K562 (cell line): Measurements from ENCODE around the gene FHIT.

Experiments
- CTCF ChIP-seq, 3 experiments: IDR thresholded peaks in 2 of 3; conservative IDR thresholded peaks in 1 of 3; 2 replicates each; pipeline ENCODE4 v1.5.1; 2011 to 2012; ENCODE audit warnings: low read length in 3 of 3, mild to moderate bottlenecking in 3 of 3, control low read depth in 2 of 3, improper control_type of control experiment in 1 of 3, inconsistent platforms in 1 of 3, low read depth in 1 of 3, mixed read lengths in 1 of 3, moderate library complexity in 1 of 3; ENCODE audit not compliant: insufficient read depth in 2 of 3
- NFXL1 ChIP-seq: fragments of 450-650 bp; formaldehyde crosslinking; IDR thresholded peaks from 2 replicates; pipeline ENCODE4 v1.4.0; 2021; ENCODE audit warnings: mild to moderate bottlenecking
- RAD21 ChIP-seq, 2 experiments: fragments of 250-450 bp in 1 of 2; fragments of 450-650 bp in 1 of 2; sonication (Bioruptor Pico) in 1 of 2; formaldehyde crosslinking in 1 of 2; IDR thresholded peaks in 1 of 2; conservative IDR thresholded peaks in 1 of 2; 2 replicates each; pipeline versions ENCODE4 v1.4.0 to v1.8.0; 2020 to 2022; ENCODE audit warnings: mild to moderate bottlenecking in 2 of 2, moderate library complexity in 1 of 2

GRCh38 chr3:60884005-60884404 lies 367.2 kb downstream of the FHIT start:
- TF ChIP-seq RAD21 (CRISPR knock-in tag; conservative IDR thresholded peaks at IDR 0.05 in 1 of 2, IDR thresholded peaks at IDR 0.05 in 1 of 2) (no peak), NFXL1 (CRISPR knock-in tag) (no peak), CTCF (IDR thresholded peaks at IDR 0.05 in 2 of 3, conservative IDR thresholded peaks at IDR 0.05 in 1 of 3; ENCODE audit: insufficient read depth in 2 of 3, low read depth in 1 of 3, low read length in 3 of 3) (no peak)
